Measurements from ENCODE around the gene COL16A1.

Gene COL16A1

DNA sequence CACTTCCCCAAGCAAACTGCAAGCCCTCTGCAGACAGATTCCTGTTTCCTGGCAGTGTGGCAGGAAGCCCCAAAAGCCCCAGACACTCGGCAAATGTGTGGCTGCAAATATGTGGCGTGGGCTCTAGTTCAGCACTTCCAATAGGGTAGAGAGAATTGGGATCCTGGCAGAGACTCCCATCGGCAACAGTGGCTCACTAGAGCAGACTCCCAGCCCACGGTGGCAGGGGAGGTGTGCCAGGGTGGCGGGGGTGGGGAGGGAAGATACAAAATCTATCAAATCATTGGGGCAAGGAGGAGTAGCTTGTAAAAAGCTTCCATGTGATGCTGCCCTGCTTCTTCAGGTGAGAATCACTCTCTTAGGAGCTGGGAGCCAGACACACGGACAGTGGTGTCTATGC is 25.9 kb downstream of the COL16A1 start:
- Histone ChIP-seq H3K9me2 (replicated peaks; ENCODE audit: control insufficient read depth, low read length) (no peaks in the 10 kb centered on the region), H3F3A (ENCODE audit: control insufficient read depth, insufficient read depth) (no peaks in the 10 kb centered on the region), H3K4me2 (ENCODE audit: low read length) (no peak overlapping the region), H3K79me2 (ENCODE audit: control insufficient read depth, low read length) (no peaks in the 10 kb centered on the region), H3K27ac (ENCODE audit: low read depth, low read length) (no peak overlapping the region), H3K36me3 (ENCODE audit: control insufficient read depth, low read length) (no peaks in the 10 kb centered on the region), H3K9me3 (ENCODE audit: control insufficient read depth, insufficient read depth, low read length) (no peaks in the 10 kb centered on the region), H4K20me1 (ENCODE audit: control insufficient read depth, insufficient read depth, low read depth, low read length) (no peaks in the 10 kb centered on the region; the same call in 1 of the 2 replicates), H3K4me1 (ENCODE audit: control insufficient read depth, low read length) (no peaks in the 10 kb centered on the region), H3K27me3 (ENCODE audit: control insufficient read depth, low read length) (peaks cover 35% of the 10 kb centered on the region), H3K4me3 (ENCODE audit: low read length) (no peak overlapping the region)
- TF ChIP-seq, protein P1, sequence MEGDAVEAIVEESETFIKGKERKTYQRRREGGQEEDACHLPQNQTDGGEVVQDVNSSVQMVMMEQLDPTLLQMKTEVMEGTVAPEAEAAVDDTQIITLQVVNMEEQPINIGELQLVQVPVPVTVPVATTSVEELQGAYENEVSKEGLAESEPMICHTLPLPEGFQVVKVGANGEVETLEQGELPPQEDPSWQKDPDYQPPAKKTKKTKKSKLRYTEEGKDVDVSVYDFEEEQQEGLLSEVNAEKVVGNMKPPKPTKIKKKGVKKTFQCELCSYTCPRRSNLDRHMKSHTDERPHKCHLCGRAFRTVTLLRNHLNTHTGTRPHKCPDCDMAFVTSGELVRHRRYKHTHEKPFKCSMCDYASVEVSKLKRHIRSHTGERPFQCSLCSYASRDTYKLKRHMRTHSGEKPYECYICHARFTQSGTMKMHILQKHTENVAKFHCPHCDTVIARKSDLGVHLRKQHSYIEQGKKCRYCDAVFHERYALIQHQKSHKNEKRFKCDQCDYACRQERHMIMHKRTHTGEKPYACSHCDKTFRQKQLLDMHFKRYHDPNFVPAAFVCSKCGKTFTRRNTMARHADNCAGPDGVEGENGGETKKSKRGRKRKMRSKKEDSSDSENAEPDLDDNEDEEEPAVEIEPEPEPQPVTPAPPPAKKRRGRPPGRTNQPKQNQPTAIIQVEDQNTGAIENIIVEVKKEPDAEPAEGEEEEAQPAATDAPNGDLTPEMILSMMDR (IDR thresholded peaks at IDR 0.05; ENCODE audit: low read depth, low read length, poor library complexity, severe bottlenecking), result no peak
- TF ChIP-seq EZH2phosphoT487 (IDR thresholded peaks at IDR 0.05; ENCODE audit: borderline replicate concordance, low read length), result no peak

DNA sequence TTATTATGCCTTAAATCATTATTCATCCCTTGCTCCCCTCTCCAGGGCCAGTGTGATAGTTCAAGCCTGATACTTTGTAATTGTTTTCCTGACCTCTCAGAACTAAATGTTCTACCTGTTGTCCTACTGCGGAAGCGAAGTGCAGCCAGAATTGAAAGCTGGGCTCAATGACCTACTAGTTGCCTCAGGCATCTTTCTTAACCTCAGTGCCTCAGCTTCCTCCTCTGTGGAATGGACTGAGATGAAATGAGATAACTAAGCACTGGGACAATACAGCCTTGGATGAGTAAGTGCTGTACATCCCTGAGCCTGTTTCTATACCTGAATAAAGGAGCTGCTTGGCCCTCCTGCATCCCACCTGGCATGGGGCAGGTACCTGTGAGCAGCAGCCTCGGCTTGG is 26.4 kb downstream of the COL16A1 start:
- Histone ChIP-seq H3K4me3 (ENCODE audit: low read length) (no peak overlapping the region), H3K4me1 (ENCODE audit: control insufficient read depth, low read length) (no peaks in the 10 kb centered on the region), H3F3A (ENCODE audit: control insufficient read depth, insufficient read depth) (no peaks in the 10 kb centered on the region), H3K4me2 (ENCODE audit: low read length) (no peak overlapping the region), H4K20me1 (ENCODE audit: control insufficient read depth, insufficient read depth, low read depth, low read length) (no peaks in the 10 kb centered on the region; the same call in 1 of the 2 replicates), H3K27ac (ENCODE audit: low read depth, low read length) (no peak overlapping the region), H3K79me2 (ENCODE audit: control insufficient read depth, low read length) (no peaks in the 10 kb centered on the region), H3K9me2 (replicated peaks; ENCODE audit: control insufficient read depth, low read length) (no peaks in the 10 kb centered on the region), H3K36me3 (ENCODE audit: control insufficient read depth, low read length) (no peaks in the 10 kb centered on the region), H3K9me3 (ENCODE audit: control insufficient read depth, insufficient read depth, low read length) (no peaks in the 10 kb centered on the region), H3K27me3 (ENCODE audit: control insufficient read depth, low read length) (peaks cover 35% of the 10 kb centered on the region)
- TF ChIP-seq, protein P1 (IDR thresholded peaks at IDR 0.05; ENCODE audit: low read depth, low read length, poor library complexity, severe bottlenecking), result no peak
- no peak for TF ChIP-seq EZH2phosphoT487 (IDR thresholded peaks at IDR 0.05; ENCODE audit: borderline replicate concordance, low read length)

DNA sequence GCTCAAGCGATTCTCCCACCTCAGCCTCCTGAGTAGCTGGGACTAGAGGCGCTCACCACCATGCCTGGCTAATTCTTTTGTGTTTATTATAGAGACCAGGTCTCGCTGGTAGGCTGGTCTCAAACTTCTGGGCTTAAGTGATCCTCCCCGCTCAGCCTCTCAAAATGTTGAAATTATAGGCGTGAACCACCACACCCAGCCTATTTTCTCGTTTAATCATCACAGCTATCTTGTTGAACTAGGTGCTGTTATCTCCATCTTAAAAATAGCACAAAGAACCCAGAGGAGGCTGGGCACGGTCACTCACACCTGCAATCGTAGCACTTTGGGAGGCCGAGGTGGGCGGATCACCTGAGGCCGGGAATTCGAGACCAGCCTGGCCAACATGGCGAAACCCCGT is 28.1 kb downstream of the COL16A1 start:
- Histone ChIP-seq H3K36me3 (ENCODE audit: control insufficient read depth, low read length) (no peaks in the 10 kb centered on the region), H3K9me2 (replicated peaks; ENCODE audit: control insufficient read depth, low read length) (no peaks in the 10 kb centered on the region), H3K27ac (ENCODE audit: low read depth, low read length) (no peak overlapping the region), H3K4me3 (ENCODE audit: low read length) (no peak overlapping the region), H3F3A (ENCODE audit: control insufficient read depth, insufficient read depth) (no peaks in the 10 kb centered on the region), H3K79me2 (ENCODE audit: control insufficient read depth, low read length) (no peaks in the 10 kb centered on the region), H4K20me1 (ENCODE audit: control insufficient read depth, insufficient read depth, low read depth, low read length) (no peaks in the 10 kb centered on the region; the same call in 1 of the 2 replicates), H3K27me3 (ENCODE audit: control insufficient read depth, low read length) (peaks cover 35% of the 10 kb centered on the region), H3K9me3 (ENCODE audit: control insufficient read depth, insufficient read depth, low read length) (no peaks in the 10 kb centered on the region), H3K4me1 (ENCODE audit: control insufficient read depth, low read length) (no peaks in the 10 kb centered on the region), H3K4me2 (ENCODE audit: low read length) (no peak overlapping the region)
- TF ChIP-seq, protein P1 (IDR thresholded peaks at IDR 0.05; ENCODE audit: low read depth, low read length, poor library complexity, severe bottlenecking), result no peak
- no peak for TF ChIP-seq EZH2phosphoT487 (IDR thresholded peaks at IDR 0.05; ENCODE audit: borderline replicate concordance, low read length)

All from DOHH2 (cell line).